SK-N-SH (cell line): ENCODE results near the gene IWS1.
"Not testable (repeated sequence)": the region's sequence is repeated elsewhere in the genome, so short reads cannot be mapped to it uniquely, and the experiment has no call there.

Experiments
- FOXM1 ChIP-seq: IDR thresholded peaks from 2 replicates; pipeline ENCODE4 v1.4.0; 2012; ENCODE audit warnings: low read depth, mild to moderate bottlenecking
- POLR2AphosphoS5 ChIP-seq: IDR thresholded peaks from 2 replicates; pipeline ENCODE4 v1.6.1; 2012; ENCODE audit warnings: low read depth, low read length
- SIN3A ChIP-seq: IDR thresholded peaks from 2 replicates; pipeline ENCODE4 v1.6.1; 2012; ENCODE audit warnings: low read depth, mild to moderate bottlenecking, low read length, moderate library complexity, borderline replicate concordance
- TF ChIP-seq, protein P1 (sequence below): fragments of 150-350 bp; IDR thresholded peaks from 2 replicates; pipeline ENCODE4 v1.6.1; 2017; ENCODE audit warnings: antibody characterized with exemption, low read length, low read depth, borderline replicate concordance
- TF ChIP-seq, protein P2 (sequence below): IDR thresholded peaks from 2 replicates; pipeline ENCODE4 v1.6.1; 2012; ENCODE audit warnings: mild to moderate bottlenecking, low read depth, low read length, moderate library complexity
- TF ChIP-seq, protein P3 (sequence below): fragments of 200-600 bp; sonication (generic); IDR thresholded peaks from 2 replicates; pipeline ENCODE4 v1.6.1; 2017; ENCODE audit warnings: antibody characterized with exemption, mild to moderate bottlenecking, moderate library complexity

- TF ChIP-seq POLR2AphosphoS5, SIN3A, FOXM1: not testable (repeated sequence)
- TF ChIP-seq, protein P1, sequence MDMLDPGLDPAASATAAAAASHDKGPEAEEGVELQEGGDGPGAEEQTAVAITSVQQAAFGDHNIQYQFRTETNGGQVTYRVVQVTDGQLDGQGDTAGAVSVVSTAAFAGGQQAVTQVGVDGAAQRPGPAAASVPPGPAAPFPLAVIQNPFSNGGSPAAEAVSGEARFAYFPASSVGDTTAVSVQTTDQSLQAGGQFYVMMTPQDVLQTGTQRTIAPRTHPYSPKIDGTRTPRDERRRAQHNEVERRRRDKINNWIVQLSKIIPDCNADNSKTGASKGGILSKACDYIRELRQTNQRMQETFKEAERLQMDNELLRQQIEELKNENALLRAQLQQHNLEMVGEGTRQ = not testable (repeated sequence)
- TF ChIP-seq, protein P2, sequence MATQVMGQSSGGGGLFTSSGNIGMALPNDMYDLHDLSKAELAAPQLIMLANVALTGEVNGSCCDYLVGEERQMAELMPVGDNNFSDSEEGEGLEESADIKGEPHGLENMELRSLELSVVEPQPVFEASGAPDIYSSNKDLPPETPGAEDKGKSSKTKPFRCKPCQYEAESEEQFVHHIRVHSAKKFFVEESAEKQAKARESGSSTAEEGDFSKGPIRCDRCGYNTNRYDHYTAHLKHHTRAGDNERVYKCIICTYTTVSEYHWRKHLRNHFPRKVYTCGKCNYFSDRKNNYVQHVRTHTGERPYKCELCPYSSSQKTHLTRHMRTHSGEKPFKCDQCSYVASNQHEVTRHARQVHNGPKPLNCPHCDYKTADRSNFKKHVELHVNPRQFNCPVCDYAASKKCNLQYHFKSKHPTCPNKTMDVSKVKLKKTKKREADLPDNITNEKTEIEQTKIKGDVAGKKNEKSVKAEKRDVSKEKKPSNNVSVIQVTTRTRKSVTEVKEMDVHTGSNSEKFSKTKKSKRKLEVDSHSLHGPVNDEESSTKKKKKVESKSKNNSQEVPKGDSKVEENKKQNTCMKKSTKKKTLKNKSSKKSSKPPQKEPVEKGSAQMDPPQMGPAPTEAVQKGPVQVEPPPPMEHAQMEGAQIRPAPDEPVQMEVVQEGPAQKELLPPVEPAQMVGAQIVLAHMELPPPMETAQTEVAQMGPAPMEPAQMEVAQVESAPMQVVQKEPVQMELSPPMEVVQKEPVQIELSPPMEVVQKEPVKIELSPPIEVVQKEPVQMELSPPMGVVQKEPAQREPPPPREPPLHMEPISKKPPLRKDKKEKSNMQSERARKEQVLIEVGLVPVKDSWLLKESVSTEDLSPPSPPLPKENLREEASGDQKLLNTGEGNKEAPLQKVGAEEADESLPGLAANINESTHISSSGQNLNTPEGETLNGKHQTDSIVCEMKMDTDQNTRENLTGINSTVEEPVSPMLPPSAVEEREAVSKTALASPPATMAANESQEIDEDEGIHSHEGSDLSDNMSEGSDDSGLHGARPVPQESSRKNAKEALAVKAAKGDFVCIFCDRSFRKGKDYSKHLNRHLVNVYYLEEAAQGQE = not testable (repeated sequence)
- TF ChIP-seq, protein P3, sequence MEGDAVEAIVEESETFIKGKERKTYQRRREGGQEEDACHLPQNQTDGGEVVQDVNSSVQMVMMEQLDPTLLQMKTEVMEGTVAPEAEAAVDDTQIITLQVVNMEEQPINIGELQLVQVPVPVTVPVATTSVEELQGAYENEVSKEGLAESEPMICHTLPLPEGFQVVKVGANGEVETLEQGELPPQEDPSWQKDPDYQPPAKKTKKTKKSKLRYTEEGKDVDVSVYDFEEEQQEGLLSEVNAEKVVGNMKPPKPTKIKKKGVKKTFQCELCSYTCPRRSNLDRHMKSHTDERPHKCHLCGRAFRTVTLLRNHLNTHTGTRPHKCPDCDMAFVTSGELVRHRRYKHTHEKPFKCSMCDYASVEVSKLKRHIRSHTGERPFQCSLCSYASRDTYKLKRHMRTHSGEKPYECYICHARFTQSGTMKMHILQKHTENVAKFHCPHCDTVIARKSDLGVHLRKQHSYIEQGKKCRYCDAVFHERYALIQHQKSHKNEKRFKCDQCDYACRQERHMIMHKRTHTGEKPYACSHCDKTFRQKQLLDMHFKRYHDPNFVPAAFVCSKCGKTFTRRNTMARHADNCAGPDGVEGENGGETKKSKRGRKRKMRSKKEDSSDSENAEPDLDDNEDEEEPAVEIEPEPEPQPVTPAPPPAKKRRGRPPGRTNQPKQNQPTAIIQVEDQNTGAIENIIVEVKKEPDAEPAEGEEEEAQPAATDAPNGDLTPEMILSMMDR = not testable (repeated sequence)
Measured at GRCh38 chr2:127529416-127529815, 3.1 kb upstream of the IWS1 start.
